Superior temporal gyrus (tissue), 1 donor: ENCODE data around the gene ARHGAP12.

Experiments
- DNase-seq: peaks from one replicate; pipeline ENCODE4 v3.0.0-alpha.2; 2016; ENCODE audit errors: extremely low spot score

Gene ARHGAP12

DNA sequence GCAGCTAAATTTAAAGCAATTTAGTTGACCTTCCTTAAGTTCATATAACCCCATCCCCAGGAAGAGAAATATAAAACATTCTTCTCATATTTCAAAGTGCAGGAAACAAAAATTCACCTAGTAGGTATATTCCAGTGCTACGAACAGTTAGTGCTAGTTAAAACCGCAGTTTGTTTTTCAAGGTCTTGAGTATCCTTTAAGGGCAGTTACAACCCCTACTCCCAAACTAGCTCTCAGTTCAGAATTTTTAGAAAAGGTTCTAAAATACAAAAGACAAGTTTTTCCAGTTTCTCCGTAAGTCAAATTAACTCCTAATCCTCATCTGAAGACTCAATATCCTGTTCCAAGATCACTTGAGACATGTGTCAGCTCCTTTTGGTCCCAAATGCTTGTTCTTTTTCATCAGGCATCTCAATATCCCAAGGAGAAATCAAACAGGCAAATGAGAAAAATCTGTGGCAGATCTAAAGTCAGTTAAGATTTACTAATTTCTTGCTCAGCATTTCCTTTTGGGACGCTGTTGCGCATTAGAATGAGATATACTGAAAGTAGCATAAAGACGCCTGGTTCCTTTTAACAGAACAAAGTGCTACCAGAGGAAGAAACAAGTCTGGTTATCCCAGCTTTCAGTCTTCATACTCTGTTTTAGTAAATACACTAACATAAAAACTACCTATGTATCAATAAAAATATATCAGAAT is 51.8 kb downstream of the ARHGAP12 start:
- no peak for DNase-seq

DNA sequence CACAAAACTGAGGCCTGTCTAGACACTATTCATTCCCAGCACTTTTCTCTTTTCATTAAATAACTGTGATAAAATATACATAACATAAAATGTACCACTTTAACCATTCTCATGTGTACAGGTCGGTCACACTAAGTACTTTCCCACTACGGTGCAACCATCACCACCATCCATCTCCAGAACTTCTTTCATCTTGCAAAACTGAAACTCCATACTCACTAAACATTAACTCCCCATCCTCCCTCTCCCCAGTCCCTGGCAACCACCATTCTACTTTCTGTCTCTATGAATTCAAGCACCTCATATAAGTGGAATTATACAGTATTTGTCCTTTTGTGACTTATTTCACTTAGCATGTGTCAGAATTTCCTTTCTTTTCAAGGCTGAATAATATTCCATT is 53.0 kb downstream of the ARHGAP12 start:
- no peak for DNase-seq

DNA sequence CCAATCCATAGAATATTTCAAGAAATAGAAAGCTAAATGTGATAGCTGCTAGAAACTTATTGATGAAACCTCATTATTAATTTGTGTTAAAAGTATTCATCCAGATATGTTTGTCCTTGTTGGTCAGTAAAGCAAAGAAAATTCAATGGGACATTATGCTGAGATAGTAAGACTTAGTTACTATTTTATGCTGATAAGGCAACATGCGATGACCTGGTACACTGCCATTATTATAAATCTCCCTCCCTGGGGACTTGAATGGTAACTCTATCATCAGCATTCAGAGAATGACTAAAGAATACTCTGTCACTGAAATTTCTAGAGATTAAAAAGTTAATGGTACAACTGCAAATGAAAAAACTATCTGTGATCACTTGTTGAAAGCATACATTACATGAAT is 54.9 kb downstream of the ARHGAP12 start:
- no peak for DNase-seq

DNA sequence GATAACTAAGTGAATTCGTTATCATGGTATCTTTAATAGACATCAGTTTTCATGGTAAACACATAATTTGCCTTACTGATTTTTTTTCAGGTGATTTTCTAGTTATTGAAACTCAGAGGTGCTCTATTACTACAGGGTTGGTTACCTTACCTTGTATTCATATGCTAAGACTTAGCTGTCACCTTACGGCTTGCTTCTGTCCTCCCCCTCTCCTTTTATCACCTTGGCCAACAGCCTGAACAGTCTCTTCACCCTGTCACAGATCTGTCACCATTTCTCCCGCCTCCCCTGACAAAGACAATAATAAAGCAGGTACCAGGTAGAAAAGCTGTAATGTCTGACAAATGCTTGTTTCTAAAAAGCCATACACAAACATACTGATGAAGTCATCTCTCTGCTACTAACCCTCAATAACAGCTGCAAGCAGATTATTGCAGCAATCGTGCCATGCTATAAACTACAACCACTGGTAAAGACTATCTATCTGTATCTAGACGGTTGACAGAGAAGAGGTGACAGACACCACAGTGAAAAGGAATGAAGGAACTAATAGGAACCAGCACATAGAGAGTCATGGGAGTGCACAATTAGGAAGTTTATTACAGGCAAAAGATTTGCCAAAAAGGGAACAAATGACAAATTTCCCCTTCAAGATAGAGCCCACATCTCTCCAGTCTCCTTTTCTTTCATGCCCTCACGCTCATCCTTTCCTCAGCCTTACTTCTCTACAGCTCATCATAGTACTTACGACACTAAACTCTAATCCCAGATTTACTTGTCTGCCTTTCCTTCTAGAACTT is 57.2 kb downstream of the ARHGAP12 start:
- no peak for DNase-seq

DNA sequence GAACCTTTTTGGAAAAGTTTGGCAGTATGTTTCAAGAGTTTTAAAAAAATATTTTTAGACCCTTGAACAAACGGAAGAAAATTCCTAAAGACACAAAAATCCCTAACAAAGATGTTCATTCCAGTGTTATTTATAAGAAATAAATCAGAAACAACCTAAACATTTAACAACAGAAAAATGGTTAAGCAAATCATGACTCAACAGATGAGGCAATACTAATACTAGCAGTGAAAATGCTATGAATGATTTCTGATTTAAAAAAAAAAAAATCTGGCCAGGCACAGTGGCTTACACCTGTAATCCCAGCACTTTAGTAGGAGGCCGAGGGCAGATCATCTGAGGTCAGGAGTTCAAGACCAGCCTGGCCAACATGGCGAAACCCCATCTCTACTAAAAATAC is 61.0 kb downstream of the ARHGAP12 start:
- no peak for DNase-seq

DNA sequence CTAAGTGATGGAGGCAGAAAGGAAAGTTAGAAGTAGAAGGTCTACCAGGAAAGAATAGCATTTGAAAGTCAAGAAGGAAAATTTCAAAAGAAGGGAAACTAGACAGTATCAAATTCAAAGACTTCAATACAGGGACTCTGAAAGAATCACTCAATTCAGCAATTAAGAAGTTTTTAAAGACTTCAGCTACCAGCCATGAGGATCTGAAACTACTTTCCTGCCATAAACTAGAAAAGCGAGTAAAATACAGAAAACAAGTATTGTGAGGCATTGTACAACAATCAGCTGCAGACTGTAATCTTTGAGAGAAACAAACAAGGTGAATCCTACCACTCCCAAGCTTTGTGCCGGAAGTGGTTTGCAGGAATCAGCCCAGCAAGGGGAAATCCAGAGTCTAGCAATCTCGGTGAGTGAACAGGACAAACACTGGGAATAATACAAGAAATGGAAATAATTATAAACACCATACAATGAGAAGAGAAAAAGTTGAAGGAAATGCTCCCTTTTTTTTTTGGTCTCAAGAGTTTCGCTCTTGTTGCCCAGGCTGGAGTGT is 62.4 kb downstream of the ARHGAP12 start:
- no peak for DNase-seq

DNA sequence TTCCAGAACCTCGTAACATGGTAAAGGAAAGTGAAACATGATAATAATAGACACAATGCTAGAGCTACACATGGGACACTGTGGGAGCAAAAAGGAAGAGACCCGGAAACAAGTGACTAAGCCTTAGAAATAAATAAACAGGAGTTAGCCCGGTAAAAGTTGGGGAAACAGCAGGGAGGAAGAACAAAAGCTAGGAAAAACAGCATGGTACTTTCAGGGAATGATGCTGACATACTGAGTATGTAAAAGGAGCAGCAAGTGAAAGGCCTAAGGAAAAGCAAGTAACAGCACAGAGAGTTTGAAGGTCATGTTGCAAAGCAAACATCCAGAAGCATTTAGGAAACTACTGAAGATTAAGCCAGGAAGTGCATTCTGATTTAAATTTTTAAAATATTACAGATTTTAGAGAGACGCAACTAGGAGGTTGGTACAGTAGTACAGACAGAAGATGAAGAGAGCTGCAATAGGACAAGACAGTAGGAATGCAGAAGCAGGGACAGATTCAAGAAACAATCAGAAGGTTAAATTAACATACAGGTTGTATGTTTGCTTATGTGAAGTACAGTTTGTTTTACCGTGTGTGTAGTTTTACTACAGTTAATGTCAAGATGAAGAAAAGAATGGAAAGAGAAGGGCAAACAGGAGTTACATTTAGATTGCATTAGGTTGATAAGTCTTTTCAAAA is 63.7 kb downstream of the ARHGAP12 start:
- no peak for DNase-seq

DNA sequence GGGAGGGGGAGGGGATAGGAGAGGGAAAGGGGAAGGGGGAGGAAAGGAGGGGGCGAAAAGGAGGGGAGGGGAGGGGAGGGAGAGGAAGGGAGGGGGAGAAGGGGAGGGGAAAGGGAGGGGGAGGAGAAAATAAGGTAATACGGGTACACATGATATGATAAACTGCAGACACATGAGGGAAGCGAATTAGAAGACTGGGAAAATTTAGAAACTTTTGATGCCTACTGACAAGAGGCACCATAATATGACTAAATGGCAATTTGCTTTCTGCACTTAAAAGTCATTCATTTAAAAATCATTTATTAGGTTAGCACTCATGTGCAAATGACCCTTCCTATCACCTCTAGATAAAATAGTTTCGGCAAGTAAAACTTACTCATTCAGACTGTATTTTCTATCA is 73.6 kb downstream of the ARHGAP12 start:
- DNase-seq, result no peak

DNA sequence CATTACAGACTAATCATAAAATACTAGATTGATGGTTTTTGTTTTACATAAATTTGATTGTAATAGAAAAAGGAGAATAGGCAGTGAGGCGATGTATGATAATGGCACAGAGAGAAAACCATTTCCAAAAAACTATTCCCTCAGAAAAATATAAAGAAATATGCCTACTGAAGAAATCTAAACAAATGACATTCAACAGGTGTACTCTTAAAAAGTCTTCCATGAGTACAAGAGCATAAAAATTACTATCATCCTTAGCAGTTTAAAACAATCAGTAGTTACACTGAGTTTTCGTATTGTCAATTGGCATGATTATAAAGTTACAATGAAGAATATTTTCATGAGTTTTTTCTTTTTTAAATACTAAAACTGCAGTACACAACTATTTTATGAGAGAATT is 75.0 kb downstream of the ARHGAP12 start:
- DNase-seq, result no peak

DNA sequence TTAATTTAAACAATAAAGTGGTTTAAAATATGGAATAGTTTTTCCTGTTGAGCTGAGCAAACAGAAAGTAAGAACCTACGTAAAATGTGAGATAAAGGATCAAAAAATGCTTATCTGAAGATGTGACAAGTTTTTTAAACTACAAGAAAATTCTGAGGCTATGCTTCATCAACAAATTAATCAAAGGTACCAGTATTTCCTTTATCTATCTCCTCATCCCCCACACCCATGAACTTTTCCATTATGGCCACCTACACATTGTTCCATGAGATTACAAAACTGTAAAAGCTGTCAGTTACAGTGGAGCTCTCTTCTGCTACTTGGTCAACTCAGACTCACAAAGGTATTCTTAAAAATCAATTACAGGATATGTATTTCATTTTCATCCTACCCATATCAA is 77.4 kb downstream of the ARHGAP12 start:
- no peak for DNase-seq

DNA sequence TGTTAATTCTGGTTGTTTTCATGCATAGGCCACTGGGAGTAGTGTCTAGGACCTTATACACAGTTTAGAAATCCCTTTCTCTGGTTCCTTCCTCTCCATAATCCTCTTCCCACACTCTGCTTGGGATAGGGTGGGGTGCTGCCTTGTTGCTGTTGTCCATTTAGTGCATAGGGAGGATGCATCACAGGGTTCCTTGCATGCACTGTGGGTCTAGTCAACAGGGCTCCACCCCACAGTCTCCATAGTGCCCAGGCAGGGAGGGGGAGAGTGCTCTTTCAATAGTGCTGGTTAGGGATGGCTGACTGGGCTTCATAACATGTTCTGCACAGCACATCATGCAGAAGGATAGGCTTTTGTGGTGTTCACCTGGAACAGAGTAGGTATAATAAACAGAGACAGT is 81.1 kb downstream of the ARHGAP12 start:
- DNase-seq, result no peak

DNA sequence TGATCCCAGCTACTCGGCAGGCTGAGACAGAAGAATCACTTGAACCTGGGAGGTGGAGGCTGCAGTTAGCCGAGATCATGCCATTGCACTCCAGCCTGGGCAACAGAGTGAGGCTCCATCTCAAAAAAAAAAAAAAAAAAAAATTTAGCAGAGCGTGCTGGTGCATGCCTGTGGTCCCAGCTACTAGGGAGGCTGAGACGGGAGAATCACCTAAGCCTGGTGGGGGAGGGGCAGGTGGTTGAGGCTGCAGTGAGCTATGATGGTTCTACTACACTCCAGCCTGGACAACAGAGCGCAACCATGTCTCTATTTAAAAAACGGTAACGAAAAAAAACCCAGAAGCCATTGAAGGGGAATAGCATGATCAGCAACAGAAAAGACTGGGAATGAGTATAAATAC is 89.9 kb downstream of the ARHGAP12 start:
- no peak for DNase-seq

DNA sequence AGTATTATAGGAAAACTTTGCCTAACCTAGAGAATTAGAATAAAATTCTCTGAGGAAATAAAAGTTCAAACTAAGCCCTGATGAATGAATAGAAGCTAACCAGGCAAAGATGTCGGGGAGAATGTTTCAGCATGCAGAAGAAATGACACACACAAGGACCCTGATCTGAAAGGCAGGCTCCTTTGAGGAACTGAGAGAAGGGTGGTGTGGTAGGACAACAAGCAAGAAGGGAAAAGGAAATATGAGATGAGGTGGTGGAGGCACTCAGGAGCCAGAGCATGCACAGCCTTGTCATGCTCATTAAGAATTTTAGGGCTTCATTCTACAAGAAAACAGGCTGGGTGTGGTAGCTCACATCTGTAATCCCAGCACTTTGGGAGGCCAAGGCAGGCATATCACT is 90.6 kb downstream of the ARHGAP12 start:
- DNase-seq, result no peak

DNA sequence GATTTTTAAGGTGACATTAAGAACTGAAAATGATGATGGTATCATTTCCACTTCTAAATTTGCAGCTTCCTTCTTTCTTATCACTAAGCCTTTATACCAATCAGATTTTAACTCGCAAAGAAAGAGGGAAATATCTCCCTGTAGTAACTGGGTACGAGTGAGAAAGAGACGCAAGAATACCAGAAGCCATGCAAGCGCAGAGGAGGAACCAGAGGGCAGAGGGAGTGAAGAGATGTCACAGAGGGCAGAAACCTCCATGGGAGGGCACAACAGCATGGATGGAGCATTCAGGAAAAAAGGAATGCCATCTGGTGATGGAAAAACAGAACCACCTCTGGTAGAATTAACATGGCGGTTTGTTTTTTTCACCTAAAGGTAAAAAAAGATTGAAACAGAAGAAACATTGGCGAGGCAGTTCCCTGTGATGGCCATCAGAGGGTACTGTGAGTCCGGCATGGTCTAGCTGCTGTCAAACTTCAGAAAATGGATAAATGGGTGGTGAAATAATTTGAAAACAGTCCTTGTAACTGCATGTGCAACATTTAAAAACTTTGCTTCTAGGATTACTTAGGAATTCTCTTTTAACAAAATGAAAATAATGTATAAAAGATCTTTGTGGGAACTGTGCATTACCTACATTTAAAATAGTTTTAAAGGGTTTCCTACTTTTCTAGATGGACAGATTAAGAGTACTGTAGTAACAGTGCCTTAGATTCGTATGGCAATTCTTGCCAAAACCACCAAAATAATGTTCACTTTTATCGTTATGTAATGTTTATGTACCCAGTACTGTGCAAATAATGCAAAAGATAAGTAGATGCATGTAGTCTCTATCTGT is 91.8 kb downstream of the ARHGAP12 start:
- peak; percentile 50 for DNase-seq

DNA sequence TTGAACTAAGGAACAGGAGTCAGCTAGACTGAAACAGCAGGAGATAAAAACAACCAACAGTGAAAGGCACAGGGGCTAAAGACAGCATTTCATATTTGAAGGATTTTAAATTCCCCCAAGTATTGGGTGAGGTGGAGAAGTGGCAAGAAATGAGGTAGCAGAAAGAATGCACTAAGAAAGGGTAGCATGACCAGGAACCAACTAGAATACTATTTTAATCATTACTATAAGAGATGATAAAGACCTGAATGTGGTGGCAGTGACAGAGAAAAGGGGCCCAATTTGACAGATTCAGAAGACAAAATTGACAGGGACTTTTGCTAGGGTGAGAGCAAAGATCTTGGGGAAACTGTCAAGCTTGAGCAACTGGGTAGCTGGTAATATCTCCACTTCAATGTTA is 94.9 kb downstream of the ARHGAP12 start:
- no peak for DNase-seq

DNA sequence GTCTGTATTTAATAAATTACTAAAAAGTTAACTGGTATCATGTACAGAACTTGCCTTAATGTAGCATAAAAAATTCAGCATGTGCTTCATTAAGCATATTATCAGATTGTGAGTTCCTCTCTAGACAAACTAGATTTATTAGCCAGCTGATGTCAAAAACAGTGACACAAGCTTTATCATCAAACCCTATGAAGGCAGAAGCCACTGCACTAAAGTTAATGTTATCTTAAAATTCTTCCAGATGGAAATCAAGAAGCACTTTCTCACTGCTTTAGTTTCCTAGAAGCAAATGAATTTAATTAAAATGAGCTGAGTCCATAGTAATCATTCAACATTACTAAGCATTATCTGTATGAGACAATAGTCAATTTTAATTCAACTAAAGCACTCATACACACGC is 96.4 kb downstream of the ARHGAP12 start:
- no peak for DNase-seq

DNA sequence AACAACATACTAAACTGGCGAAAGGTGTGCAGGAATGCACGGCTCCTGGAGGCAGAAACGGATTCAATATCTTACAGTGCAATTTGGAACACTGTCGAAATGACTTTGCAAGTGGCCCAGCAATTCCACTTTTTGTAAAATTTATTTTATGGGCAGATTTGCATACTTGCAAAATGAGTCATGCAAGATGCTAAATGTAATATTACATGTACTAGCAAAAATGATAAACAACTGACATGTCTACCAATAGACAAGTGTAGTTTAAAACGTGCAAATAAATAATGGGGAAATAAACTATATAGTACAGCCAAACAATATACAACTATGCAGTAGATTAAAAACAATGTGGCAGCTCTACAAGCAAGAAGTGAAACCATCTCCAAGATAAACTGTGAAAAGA is 97.7 kb downstream of the ARHGAP12 start:
- no peak for DNase-seq

DNA sequence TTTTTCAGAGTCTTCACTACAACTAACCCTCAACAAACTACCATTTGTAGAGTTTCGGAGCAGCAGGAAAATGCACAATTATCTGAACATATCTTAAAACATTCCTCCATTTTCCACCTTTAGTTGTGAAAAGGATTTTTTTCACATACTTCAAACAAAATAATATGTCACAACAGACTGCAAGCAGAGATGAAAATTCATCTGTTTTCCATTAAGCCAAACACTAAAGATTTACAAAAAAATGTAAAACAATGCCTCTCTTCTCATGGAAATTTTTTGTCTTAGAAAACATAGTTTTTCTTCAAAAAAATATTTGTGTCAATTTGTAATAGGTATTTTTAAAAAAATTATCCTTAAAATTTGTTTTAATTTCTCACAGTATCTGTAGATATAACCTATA is 98.9 kb downstream of the ARHGAP12 start:
- no peak for DNase-seq

DNA sequence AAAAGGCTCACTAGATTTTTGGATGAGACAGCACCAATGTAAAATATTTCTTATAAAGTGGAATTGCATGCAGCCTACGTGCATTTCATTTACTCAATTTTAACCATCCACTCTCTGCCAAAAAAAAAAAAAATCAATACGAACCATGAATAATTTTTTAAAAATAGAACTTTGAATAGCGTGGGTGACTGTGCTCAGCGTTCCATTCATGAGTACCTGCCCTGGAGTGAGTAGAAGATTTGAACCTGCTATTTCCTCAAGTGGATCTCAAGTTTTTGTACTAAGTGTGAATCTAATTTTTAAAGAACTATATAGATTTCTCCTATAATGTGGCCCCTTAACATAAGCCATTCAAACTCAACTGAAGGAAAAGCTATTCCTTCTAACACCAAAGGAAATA is 105.3 kb downstream of the ARHGAP12 start:
- no peak for DNase-seq

DNA sequence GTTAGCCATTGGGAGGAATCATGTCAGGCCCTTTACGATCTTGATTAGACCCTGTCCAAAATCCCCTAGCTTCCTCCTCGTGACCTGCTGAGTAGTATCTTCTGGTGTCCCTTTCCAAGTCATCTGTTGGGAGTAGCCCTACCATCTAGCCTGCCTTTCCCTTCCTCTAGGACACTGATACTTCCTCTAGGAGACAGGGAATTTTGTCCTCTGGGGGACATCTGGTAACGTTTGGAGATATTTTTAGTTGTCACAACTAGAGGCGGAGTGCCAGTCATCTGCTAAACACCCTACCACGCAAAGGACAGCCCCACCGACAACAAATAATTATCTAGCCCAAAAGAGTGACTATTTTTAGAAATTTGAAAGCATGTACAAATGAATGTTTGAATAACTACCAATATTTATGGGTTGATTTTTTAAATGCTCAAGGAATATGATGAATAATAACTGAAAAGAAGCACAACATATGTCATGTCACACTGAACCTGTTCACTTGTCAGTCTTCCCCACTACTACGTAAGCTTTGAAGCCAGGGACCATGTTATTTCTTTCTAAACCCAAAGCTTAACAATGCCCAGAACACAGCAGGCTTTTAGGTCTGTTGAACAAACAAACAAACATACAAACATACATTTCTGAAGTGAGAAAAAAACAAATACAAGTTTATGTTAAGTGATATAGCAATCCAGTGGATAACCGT is 105.9 kb downstream of the ARHGAP12 start:
- no peak for DNase-seq

DNA sequence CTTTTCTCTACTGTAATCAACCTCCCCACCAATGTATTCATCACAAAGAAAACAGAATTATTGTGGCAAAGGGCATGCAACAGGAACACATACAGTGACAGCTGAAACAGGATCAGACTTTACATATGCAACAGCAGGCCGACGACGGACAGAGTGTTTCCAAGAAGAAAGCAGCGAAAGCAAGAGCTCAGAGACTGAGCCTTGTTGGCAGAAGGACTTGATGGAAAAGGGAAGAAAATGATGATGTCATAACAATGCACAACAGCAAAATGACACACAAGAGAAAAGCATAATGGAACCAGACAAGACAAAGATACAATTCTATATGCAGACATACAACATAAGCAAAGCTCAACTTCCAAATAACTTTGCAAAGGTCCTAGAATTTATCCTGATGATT is 106.5 kb downstream of the ARHGAP12 start:
- no peak for DNase-seq
